Measurements from ENCODE around the gene CA12. TPM values are rescaled to one million over a fixed set of nuclear protein-coding genes. Genes with fewer than 3 reads are reported as not detected.

The CA12 gene
- total RNA-seq, 1 donor from 2014 or later, result 89.6 TPM

DNA sequence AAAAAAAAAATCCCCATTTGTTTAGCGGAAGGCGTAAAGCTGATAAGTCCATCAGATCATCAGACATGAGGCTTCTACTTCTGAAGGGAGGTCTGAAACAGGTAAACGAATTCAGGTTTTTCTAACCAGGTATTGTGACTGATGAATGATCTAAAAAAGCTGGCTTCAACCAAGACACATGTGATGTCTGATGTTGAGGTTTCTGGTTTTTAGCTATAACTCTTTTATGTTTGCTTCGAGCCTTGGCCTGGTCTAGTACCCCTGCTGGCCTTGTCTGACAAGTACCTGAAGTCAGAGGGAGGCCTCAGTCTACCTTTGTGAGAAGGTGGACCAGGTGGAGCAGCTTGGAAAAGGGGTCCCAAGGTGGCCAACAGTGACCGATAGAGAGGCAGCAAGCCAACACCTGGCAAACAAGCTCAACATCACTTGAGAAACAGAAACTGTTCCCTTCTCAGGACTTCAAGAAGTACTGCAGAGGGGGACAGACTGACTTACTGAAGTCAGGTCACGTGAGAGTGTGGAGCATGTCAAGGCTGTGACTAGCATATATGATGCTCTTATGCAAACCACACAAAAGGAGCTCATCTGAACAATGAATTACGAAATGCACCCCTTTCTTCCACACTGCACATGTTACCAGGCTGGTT lies 33.0 kb upstream of the CA12 start:
- H3K4me1 ChIP-seq, result no peaks in the 10 kb centered on the region
- TF ChIP-seq POLR2A (IDR thresholded peaks at IDR 0.05) (no peak), CTCF (IDR thresholded peaks at IDR 0.05) (no peak), POLR2AphosphoS5 (IDR thresholded peaks at IDR 0.05; ENCODE audit: insufficient read depth in 1 of 2, low read depth in 1 of 2) (no peak)
- H3K27ac ChIP-seq, result no peak overlapping the region
- no peak overlapping the region for H3K4me3 ChIP-seq
- H3K36me3 ChIP-seq, result no peaks in the 10 kb centered on the region
- DNase-seq (ENCODE audit: extremely low spot score in 2 of 2), result no peak
- intact Hi-C loops (cut with DNase I), result no loop called here
- H3K9me3 ChIP-seq, result no peaks in the 10 kb centered on the region
- H3K27me3 ChIP-seq, result no peaks in the 10 kb centered on the region

DNA sequence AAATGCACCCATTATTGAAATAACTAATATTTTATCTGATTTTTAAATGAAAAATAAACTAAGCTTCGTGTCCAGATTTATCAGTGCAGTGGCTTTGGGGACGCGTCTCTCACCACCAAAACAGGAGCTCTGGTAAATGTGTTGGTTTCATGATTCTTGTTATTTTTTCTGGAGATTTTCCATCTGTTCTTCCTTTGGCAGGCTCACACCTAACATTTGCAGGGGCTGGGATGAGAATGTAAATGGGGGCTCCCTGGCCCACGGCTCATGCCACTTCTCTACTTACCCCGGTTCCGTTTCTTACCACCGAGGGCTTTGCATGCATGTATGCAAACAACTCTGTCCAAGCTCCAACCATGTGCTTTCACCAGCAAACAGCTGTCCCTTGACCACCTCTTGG lies 30.9 kb upstream of the CA12 start:
- intact Hi-C loops (cut with DNase I), result no loop called here

GRCh38 chr15:63411866-63412265 lies 30.2 kb upstream of the CA12 start:
- Histone ChIP-seq H3K4me1 (no peaks in the 10 kb centered on the region), H3K36me3 (no peaks in the 10 kb centered on the region), H3K27ac (no peak overlapping the region), H3K4me3 (no peak overlapping the region), H3K9me3 (no peaks in the 10 kb centered on the region), H3K27me3 (no peaks in the 10 kb centered on the region)
- DNase-seq (ENCODE audit: extremely low spot score in 2 of 2), result no peak
- TF ChIP-seq POLR2AphosphoS5 (IDR thresholded peaks at IDR 0.05; ENCODE audit: insufficient read depth in 1 of 2, low read depth in 1 of 2), result no peak
- no peak for TF ChIP-seq CTCF (IDR thresholded peaks at IDR 0.05)
- TF ChIP-seq POLR2A (IDR thresholded peaks at IDR 0.05), result no peak
- intact Hi-C loops (cut with DNase I), result no loop called here

More for the DNA sequence above, 30.9 kb upstream of the CA12 start:
- no peak for DNase-seq (ENCODE audit: extremely low spot score in 2 of 2)
- no peak for TF ChIP-seq POLR2AphosphoS5 (IDR thresholded peaks at IDR 0.05; ENCODE audit: insufficient read depth in 1 of 2, low read depth in 1 of 2)
- TF ChIP-seq CTCF (IDR thresholded peaks at IDR 0.05), result no peak
- no peak for TF ChIP-seq POLR2A (IDR thresholded peaks at IDR 0.05)
- Histone ChIP-seq H3K27ac (no peak overlapping the region), H3K9me3 (no peaks in the 10 kb centered on the region), H3K4me3 (no peak overlapping the region), H3K4me1 (no peaks in the 10 kb centered on the region), H3K27me3 (no peaks in the 10 kb centered on the region), H3K36me3 (no peaks in the 10 kb centered on the region)

- intact Hi-C loops (cut with DNase I), result loop anchor here (10.0 kb wide), 1 partner anchor 354 kb away; no protein-coding TSS in a partner anchor
- no peaks in the 10 kb centered on the region for H3K9me3 ChIP-seq
- H3K27ac ChIP-seq, result no peak overlapping the region
- H3K4me1 ChIP-seq, result no peaks in the 10 kb centered on the region
- no peaks in the 10 kb centered on the region for H3K27me3 ChIP-seq
- H3K36me3 ChIP-seq, result no peaks in the 10 kb centered on the region
- no peak for DNase-seq (ENCODE audit: extremely low spot score in 2 of 2)
- no peak overlapping the region for H3K4me3 ChIP-seq
- no peak for TF ChIP-seq POLR2A (IDR thresholded peaks at IDR 0.05)
- TF ChIP-seq POLR2AphosphoS5 (IDR thresholded peaks at IDR 0.05; ENCODE audit: insufficient read depth in 1 of 2, low read depth in 1 of 2), result no peak
- TF ChIP-seq CTCF (IDR thresholded peaks at IDR 0.05), result no peak
Measured at GRCh38 chr15:63409179-63409578, 27.5 kb upstream of the CA12 start.

- no peak for DNase-seq (ENCODE audit: extremely low spot score in 2 of 2)
- Histone ChIP-seq H3K27ac (no peak overlapping the region), H3K36me3 (no peaks in the 10 kb centered on the region), H3K4me1 (no peaks in the 10 kb centered on the region), H3K9me3 (no peaks in the 10 kb centered on the region), H3K27me3 (no peaks in the 10 kb centered on the region), H3K4me3 (no peak overlapping the region)
- TF ChIP-seq POLR2AphosphoS5 (IDR thresholded peaks at IDR 0.05; ENCODE audit: insufficient read depth in 1 of 2, low read depth in 1 of 2) (no peak), POLR2A (IDR thresholded peaks at IDR 0.05) (no peak), CTCF (IDR thresholded peaks at IDR 0.05) (no peak)
- intact Hi-C loops (cut with DNase I), result loop anchor here (10.0 kb wide), 1 partner anchor 354 kb away; no protein-coding TSS in a partner anchor
Measured at GRCh38 chr15:63408524-63408923, 26.9 kb upstream of the CA12 start.

Measured in vagina (tissue), 2 donors.